ENCODE data around the gene DAP3.
"Not testable (repeated sequence)": the region's sequence is repeated elsewhere in the genome, so short reads cannot be mapped to it uniquely, and the experiment has no call there.

Gene DAP3

DNA sequence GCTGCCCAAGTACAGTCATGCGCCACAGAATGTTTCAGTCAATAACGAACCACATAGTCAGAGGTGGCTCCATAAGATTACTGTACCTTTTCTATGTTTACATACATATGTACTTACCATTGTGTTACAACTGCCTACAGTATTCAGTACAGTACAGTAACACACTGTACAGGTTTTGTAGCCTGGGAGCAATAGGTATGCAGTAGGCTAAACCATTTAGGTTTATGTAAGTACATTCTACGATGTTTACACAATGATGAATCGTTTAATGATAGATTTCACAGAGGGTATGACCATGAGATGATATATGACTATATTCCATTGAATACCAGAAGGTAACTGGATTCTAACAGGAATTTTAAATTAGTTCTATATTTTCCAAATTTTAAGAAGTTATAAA lies 10.9 kb upstream of the DAP3 start:
- Histone ChIP-seq H3F3A (ENCODE audit: low read depth) (no peaks in the 10 kb centered on the region), H3K27me3 (ENCODE audit: insufficient read depth, low read length, poor library complexity, severe bottlenecking) (no peaks in the 10 kb centered on the region), H3K9ac (ENCODE audit: low read depth, low read length, poor library complexity, severe bottlenecking) (no peak overlapping the region), H3K4me3 (ENCODE audit: low read length, poor library complexity, severe bottlenecking) (no peak overlapping the region), H2AFZ (ENCODE audit: low read length) (no peak overlapping the region), H3K9me3 (ENCODE audit: insufficient read depth, low read depth, low read length) (no peaks in the 10 kb centered on the region), H3K4me1 (ENCODE audit: insufficient read depth, low read length, poor library complexity, severe bottlenecking) (peaks cover 2% of the 10 kb centered on the region), H3K4me2 (ENCODE audit: low read depth, low read length, poor library complexity, severe bottlenecking) (no peak overlapping the region), H3K79me2 (ENCODE audit: insufficient read depth, low read length) (peaks cover 35% of the 10 kb centered on the region), H3K9me2 (replicated peaks; ENCODE audit: low read depth, low read length) (no peaks in the 10 kb centered on the region), H3K36me3 (ENCODE audit: insufficient read depth, low read length) (peaks cover 72% of the 10 kb centered on the region), H4K20me1 (ENCODE audit: insufficient read depth, low read length, poor library complexity, severe bottlenecking) (peaks cover 29% of the 10 kb centered on the region)
- no peak for TF ChIP-seq EZH2phosphoT487 (IDR thresholded peaks at IDR 0.05; ENCODE audit: borderline replicate concordance)
- TF ChIP-seq, protein P1, sequence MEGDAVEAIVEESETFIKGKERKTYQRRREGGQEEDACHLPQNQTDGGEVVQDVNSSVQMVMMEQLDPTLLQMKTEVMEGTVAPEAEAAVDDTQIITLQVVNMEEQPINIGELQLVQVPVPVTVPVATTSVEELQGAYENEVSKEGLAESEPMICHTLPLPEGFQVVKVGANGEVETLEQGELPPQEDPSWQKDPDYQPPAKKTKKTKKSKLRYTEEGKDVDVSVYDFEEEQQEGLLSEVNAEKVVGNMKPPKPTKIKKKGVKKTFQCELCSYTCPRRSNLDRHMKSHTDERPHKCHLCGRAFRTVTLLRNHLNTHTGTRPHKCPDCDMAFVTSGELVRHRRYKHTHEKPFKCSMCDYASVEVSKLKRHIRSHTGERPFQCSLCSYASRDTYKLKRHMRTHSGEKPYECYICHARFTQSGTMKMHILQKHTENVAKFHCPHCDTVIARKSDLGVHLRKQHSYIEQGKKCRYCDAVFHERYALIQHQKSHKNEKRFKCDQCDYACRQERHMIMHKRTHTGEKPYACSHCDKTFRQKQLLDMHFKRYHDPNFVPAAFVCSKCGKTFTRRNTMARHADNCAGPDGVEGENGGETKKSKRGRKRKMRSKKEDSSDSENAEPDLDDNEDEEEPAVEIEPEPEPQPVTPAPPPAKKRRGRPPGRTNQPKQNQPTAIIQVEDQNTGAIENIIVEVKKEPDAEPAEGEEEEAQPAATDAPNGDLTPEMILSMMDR (conservative IDR thresholded peaks at IDR 0.05; ENCODE audit: low read length) = no peak

DNA sequence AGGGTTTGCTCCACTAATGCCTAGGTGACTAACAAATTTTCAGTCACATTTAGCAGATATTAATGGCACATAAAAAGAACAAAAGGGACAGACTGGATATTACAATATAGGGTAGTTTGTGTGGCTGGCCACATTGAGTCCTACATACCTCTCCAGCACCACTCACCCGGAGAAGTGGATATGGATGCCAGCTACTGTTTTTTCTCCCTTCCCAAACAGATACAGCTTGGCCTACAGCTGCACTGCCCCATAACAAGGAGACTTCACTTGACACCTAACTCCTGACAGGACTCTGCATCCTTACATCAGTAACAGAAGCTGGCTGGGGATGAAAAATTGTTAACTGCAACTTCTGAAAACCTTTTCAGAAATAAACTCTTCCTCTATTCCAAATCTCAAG lies 9.9 kb upstream of the DAP3 start:
- Histone ChIP-seq H3K36me3 (ENCODE audit: insufficient read depth, low read length) (peaks cover 64% of the 10 kb centered on the region), H3K4me1 (ENCODE audit: insufficient read depth, low read length, poor library complexity, severe bottlenecking) (peaks cover 12% of the 10 kb centered on the region), H4K20me1 (ENCODE audit: insufficient read depth, low read length, poor library complexity, severe bottlenecking) (peaks cover 38% of the 10 kb centered on the region), H3K79me2 (ENCODE audit: insufficient read depth, low read length) (peaks cover 44% of the 10 kb centered on the region)
- not testable (repeated sequence) for H3F3A ChIP-seq (ENCODE audit: low read depth); H3K27me3 ChIP-seq (ENCODE audit: insufficient read depth, low read length, poor library complexity, severe bottlenecking); H3K4me2 ChIP-seq (ENCODE audit: low read depth, low read length, poor library complexity, severe bottlenecking); H3K9ac ChIP-seq (ENCODE audit: low read depth, low read length, poor library complexity, severe bottlenecking); H2AFZ ChIP-seq (ENCODE audit: low read length); H3K9me3 ChIP-seq (ENCODE audit: insufficient read depth, low read depth, low read length); H3K4me3 ChIP-seq (ENCODE audit: low read length, poor library complexity, severe bottlenecking); H3K9me2 ChIP-seq (replicated peaks; ENCODE audit: low read depth, low read length)

DNA sequence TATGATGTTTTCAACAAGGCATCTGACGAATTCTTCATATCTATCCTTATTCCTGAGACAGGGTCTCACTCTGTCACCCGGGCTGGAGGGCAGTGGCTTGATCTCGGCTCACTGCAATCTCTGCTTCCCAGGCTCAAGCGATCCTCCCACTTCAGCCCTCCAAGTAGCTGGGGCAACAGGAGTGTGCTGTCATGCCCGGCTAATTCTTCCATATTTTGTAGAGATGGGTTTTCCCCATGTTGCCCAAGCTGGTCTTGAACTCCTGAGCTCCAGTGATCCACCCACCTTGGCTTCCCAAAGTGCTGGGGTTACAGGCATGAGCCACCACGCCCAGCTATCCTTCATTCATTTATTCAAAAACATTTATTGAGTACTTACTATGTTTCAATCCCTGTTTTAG lies 8.4 kb upstream of the DAP3 start:
- H4K20me1 ChIP-seq (ENCODE audit: insufficient read depth, low read length, poor library complexity, severe bottlenecking) = peaks cover 53% of the 10 kb centered on the region
- H3K4me1 ChIP-seq (ENCODE audit: insufficient read depth, low read length, poor library complexity, severe bottlenecking) = peaks cover 26% of the 10 kb centered on the region
- H3K9me2 ChIP-seq (replicated peaks; ENCODE audit: low read depth, low read length) = no peaks in the 10 kb centered on the region
- no peak overlapping the region for H3K4me2 ChIP-seq (ENCODE audit: low read depth, low read length, poor library complexity, severe bottlenecking)
- H2AFZ ChIP-seq (ENCODE audit: low read length) = no peak overlapping the region
- no peaks in the 10 kb centered on the region for H3K27me3 ChIP-seq (ENCODE audit: insufficient read depth, low read length, poor library complexity, severe bottlenecking)
- TF ChIP-seq EZH2phosphoT487 (IDR thresholded peaks at IDR 0.05; ENCODE audit: borderline replicate concordance) = no peak
- TF ChIP-seq, protein P1 (conservative IDR thresholded peaks at IDR 0.05; ENCODE audit: low read length) = no peak
- no peaks in the 10 kb centered on the region for H3K9me3 ChIP-seq (ENCODE audit: insufficient read depth, low read depth, low read length)
- H3K9ac ChIP-seq (ENCODE audit: low read depth, low read length, poor library complexity, severe bottlenecking) = no peak overlapping the region
- no peaks in the 10 kb centered on the region for H3F3A ChIP-seq (ENCODE audit: low read depth)
- peaks cover 52% of the 10 kb centered on the region for H3K36me3 ChIP-seq (ENCODE audit: insufficient read depth, low read length)
- H3K4me3 ChIP-seq (ENCODE audit: low read length, poor library complexity, severe bottlenecking) = no peak overlapping the region
- peaks cover 60% of the 10 kb centered on the region for H3K79me2 ChIP-seq (ENCODE audit: insufficient read depth, low read length)

DNA sequence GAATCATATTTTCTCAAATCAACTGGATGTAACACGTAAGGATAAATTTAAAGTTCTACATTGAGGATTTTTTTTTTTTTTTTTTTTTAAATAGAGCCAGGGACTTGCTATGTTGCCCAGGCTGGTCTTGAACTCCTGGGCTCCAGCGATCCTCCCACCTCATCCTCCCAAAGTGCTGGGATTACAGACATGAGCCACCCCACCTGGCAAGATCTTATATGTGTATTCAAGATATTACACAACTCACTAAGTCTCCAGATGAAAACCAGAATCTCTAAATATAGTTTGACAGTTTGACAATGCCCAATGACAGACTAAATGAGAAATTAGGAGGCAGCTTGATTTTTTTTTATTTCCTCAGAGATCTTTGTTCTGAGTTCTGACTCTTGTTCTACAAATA lies 7.1 kb upstream of the DAP3 start:
- Histone ChIP-seq H3K4me3 (ENCODE audit: low read length, poor library complexity, severe bottlenecking) (no peak overlapping the region), H3K36me3 (ENCODE audit: insufficient read depth, low read length) (peaks cover 40% of the 10 kb centered on the region), H3K27me3 (ENCODE audit: insufficient read depth, low read length, poor library complexity, severe bottlenecking) (no peaks in the 10 kb centered on the region), H4K20me1 (ENCODE audit: insufficient read depth, low read length, poor library complexity, severe bottlenecking) (peaks cover 65% of the 10 kb centered on the region), H3K9ac (ENCODE audit: low read depth, low read length, poor library complexity, severe bottlenecking) (no peak overlapping the region), H2AFZ (ENCODE audit: low read length) (no peak overlapping the region), H3F3A (ENCODE audit: low read depth) (no peaks in the 10 kb centered on the region), H3K4me2 (ENCODE audit: low read depth, low read length, poor library complexity, severe bottlenecking) (peak overlapping the region; percentile 76), H3K9me2 (replicated peaks; ENCODE audit: low read depth, low read length) (no peaks in the 10 kb centered on the region), H3K79me2 (ENCODE audit: insufficient read depth, low read length) (peaks cover 72% of the 10 kb centered on the region), H3K9me3 (ENCODE audit: insufficient read depth, low read depth, low read length) (no peaks in the 10 kb centered on the region), H3K4me1 (ENCODE audit: insufficient read depth, low read length, poor library complexity, severe bottlenecking) (peaks cover 35% of the 10 kb centered on the region)
- no peak for TF ChIP-seq EZH2phosphoT487 (IDR thresholded peaks at IDR 0.05; ENCODE audit: borderline replicate concordance)
- TF ChIP-seq, protein P1 (conservative IDR thresholded peaks at IDR 0.05; ENCODE audit: low read length) = no peak

DNA sequence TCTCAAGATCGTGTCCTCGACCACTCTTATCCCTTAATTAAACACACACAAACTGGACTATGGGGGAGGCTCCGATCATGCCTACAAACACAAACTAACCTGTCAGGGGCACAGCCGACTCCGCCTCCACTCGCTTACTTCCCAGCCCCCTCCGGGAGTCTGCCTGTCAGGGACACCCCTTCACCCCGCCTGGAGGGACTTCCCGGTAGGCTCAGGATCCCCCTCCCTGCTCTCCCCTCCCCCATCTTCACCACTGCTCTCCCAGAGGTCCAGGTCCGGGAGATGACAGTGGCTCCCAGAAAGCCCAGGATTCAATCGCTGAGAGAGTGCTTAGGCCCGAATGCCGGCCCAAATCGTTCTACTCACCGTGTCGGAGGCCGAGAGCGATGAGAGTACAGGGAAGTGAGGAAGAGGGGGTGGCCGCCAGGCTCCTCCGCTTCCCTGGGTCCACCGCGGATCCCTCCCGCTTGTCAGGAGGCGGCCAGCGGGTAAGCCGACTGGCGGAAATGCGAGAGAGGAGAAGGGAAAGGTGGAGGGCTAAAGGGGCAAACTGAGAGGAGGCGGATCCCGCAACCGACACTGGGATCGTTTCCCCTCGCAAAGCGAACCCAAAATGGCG lies 1.1 kb upstream of the DAP3 start:
- H3K79me2 ChIP-seq (ENCODE audit: insufficient read depth, low read length) = peaks cover 95% of the 10 kb centered on the region
- peak overlapping the region; percentile 98 for H2AFZ ChIP-seq (ENCODE audit: low read length)
- H3K36me3 ChIP-seq (ENCODE audit: insufficient read depth, low read length); H3K9me2 ChIP-seq (replicated peaks; ENCODE audit: low read depth, low read length); H3F3A ChIP-seq (ENCODE audit: low read depth); H3K9me3 ChIP-seq (ENCODE audit: insufficient read depth, low read depth, low read length); H3K27me3 ChIP-seq (ENCODE audit: insufficient read depth, low read length, poor library complexity, severe bottlenecking): not testable (repeated sequence)
- H3K4me2 ChIP-seq (ENCODE audit: low read depth, low read length, poor library complexity, severe bottlenecking) = peak overlapping the region; percentile 76
- peaks cover 47% of the 10 kb centered on the region for H3K4me1 ChIP-seq (ENCODE audit: insufficient read depth, low read length, poor library complexity, severe bottlenecking)
- peaks cover 50% of the 10 kb centered on the region for H4K20me1 ChIP-seq (ENCODE audit: insufficient read depth, low read length, poor library complexity, severe bottlenecking)
- peak overlapping the region; percentile 74 for H3K4me3 ChIP-seq (ENCODE audit: low read length, poor library complexity, severe bottlenecking)
- H3K9ac ChIP-seq (ENCODE audit: low read depth, low read length, poor library complexity, severe bottlenecking) = peak overlapping the region; percentile 84

All from Loucy (cell line).